Gastroesophageal sphincter (tissue), 4 donors: ENCODE data around the gene C1QL4. TPM values are rescaled to one million over a fixed set of nuclear protein-coding genes. Genes with fewer than 3 reads are reported as not detected.
A peak's percentile ranks its signal among the peaks of the same experiment; 100 is the strongest.

Experiments
- ATAC-seq: fragments of 150-250 bp; one replicate; pipeline ENCODE4 v1.9.1; 2016; ENCODE audit warnings: mild to moderate bottlenecking, moderate library complexity
- H3K27ac ChIP-seq, 4 donors: fragments of 200-600 bp; sonication (generic) in 3 of 4; 1 replicate in 3 of 4; 2 replicates in 1 of 4; pipeline ENCODE4 v1.5.1; 2016 to 2019
- H3K27me3 ChIP-seq: fragments of 200-600 bp; sonication (generic); one replicate; pipeline ENCODE4 v1.5.1; 2019
- H3K36me3 ChIP-seq, 2 donors: fragments of 200-600 bp; sonication (generic); one replicate each; pipeline ENCODE4 v1.5.1; 2019; ENCODE audit warnings: control low read depth in 1 of 2
- H3K4me1 ChIP-seq, 3 donors: fragments of 200-600 bp; sonication (generic); 1 replicate in 2 of 3; 2 replicates in 1 of 3; pipeline ENCODE4 v1.5.1; 2016 to 2019; ENCODE audit warnings: control low read depth in 2 of 3
- H3K4me3 ChIP-seq, 2 donors: fragments of 200-600 bp; sonication (generic); one replicate each; pipeline ENCODE4 v1.5.1; 2019; ENCODE audit warnings: mild to moderate bottlenecking in 1 of 2, moderate library complexity in 1 of 2
- H3K9me3 ChIP-seq, 3 donors: fragments of 200-600 bp; sonication (generic); one replicate each; pipeline ENCODE4 v1.5.1; 2017 to 2019; ENCODE audit warnings: control low read depth in 2 of 3
- EP300 ChIP-seq: sonication (generic); formaldehyde crosslinking; IDR thresholded peaks from one replicate; pipeline ENCODE4 v1.6.1; 2017; ENCODE audit warnings: antibody characterized with exemption, mild to moderate bottlenecking
- POLR2A ChIP-seq, 2 donors: fragments of 450-650 bp; IDR thresholded peaks; one replicate each; pipeline ENCODE4 v1.6.1; 2017; ENCODE audit warnings: antibody characterized with exemption in 2 of 2, mild to moderate bottlenecking in 2 of 2, moderate library complexity in 1 of 2
- POLR2AphosphoS5 ChIP-seq: sonication (generic); formaldehyde crosslinking; IDR thresholded peaks from one replicate; pipeline ENCODE4 v1.6.1; 2017; ENCODE audit warnings: antibody characterized with exemption
- WGBS, 2 donors: methylation state at CpG; one replicate each; pipeline ENCODE4 v1.1.5; 2018; ENCODE audit warnings: low coverage in 1 of 2; 5-methylcytosine and 5-hydroxymethylcytosine counted together
- total RNA-seq, 4 donors: library from RNA; depleted of rRNA; stranded (reverse); fragments of >200 nt; gene quantifications; one replicate each; pipeline ENCODE4 v1.1.0, GENCODE V29; 2016
- TF ChIP-seq, protein P1 (sequence below), 4 experiments: fragments of 200-600 bp in 2 of 4; fragments of 450-650 bp in 2 of 4; sonication (generic) in 1 of 4; IDR thresholded peaks; one replicate each; pipeline ENCODE4 v1.5.1; 2017 to 2019; ENCODE audit warnings: antibody characterized with exemption in 4 of 4, mild to moderate bottlenecking in 2 of 4, moderate library complexity in 2 of 4

The C1QL4 gene
- total RNA-seq, 4 donors from 2014 or later = not detected

DNA sequence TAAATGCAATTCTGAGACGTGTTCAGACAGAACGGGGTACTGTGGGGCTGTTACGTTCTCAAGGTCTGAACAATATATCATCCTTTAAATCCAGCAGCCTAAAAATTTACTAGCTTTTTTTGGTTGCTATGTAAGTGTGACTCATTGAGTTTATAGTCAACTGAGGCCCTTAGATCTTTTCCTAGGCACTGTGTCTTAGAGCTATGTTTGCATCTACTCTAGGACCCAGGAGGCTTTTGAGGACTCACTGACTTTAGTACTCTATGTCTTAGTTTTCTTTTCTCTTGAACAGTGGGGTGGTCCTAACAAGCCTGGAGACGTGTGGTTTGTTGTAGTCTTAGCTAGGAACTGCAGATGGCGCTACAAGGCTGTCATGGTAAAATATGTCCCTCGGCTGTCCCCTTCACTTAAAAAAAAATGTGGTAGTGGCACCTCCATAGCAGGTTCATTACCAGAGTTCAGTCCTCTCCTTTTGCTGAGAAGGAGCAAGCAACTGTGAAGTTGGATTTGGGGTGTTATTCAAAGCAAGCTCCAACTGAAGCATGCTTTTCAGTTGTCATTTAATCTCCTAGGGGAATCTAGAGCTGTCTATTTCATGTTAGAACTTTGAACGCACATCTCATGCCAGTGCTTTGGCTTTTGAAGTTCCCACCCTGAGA, 21.6 kb upstream of the C1QL4 start:
- WGBS, 2 donors = 9 to 17% methylated on average over 7 of the region's 7 CpGs
- peak; percentile 67 for ATAC-seq
- no peak overlapping the region for H3K27ac ChIP-seq

DNA sequence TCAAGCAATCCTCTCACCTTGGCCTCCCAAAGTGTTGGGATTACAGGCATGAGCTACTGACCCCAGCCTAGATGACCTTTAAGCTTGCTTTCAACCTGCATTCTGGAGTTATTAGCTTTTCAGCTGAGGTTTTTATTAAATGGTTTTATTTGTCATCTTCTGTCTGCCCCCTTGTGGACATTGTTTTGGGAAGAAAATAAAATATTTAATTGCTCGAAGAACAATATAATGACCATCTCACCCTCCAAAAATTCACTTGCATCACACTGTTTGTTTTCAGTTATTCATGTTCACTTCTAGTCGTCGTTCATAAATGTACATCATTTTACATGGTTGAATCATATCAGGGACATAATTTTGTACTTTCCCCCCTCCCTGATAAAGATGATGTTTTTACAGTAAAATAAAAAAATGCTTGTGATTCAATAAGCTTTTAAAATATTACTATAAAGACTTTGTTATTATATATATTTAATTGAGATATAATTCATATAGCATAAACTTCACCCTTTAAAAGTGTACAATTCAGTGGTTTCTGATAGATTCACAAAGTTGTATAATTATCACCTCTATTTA, 20.2 kb upstream of the C1QL4 start:
- Histone ChIP-seq H3K27me3 (peaks cover 52% of the 10 kb centered on the region), H3K4me1 (peaks cover 0 to 7% (median 0%) of the 10 kb centered on the region in 3 donors), H3K27ac (no peak overlapping the region), H3K36me3 (no peaks in the 10 kb centered on the region), H3K9me3 (no peaks in the 10 kb centered on the region), H3K4me3 (no peak overlapping the region)
- WGBS, 2 donors = 12 to 19% methylated on average over 3 of the region's 3 CpGs
- ATAC-seq = no peak
- TF ChIP-seq POLR2A (IDR thresholded peaks at IDR 0.05) = no peak
- no peak for TF ChIP-seq EP300
- TF ChIP-seq, protein P1, sequence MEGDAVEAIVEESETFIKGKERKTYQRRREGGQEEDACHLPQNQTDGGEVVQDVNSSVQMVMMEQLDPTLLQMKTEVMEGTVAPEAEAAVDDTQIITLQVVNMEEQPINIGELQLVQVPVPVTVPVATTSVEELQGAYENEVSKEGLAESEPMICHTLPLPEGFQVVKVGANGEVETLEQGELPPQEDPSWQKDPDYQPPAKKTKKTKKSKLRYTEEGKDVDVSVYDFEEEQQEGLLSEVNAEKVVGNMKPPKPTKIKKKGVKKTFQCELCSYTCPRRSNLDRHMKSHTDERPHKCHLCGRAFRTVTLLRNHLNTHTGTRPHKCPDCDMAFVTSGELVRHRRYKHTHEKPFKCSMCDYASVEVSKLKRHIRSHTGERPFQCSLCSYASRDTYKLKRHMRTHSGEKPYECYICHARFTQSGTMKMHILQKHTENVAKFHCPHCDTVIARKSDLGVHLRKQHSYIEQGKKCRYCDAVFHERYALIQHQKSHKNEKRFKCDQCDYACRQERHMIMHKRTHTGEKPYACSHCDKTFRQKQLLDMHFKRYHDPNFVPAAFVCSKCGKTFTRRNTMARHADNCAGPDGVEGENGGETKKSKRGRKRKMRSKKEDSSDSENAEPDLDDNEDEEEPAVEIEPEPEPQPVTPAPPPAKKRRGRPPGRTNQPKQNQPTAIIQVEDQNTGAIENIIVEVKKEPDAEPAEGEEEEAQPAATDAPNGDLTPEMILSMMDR (IDR thresholded peaks at IDR 0.05) = peak in 3 of 4 experiments; percentile 24 to 34 (median 34)
- no peak for TF ChIP-seq POLR2AphosphoS5

More for the DNA sequence above, 21.6 kb upstream of the C1QL4 start:
- H3K4me1 ChIP-seq = peaks cover 0 to 7% (median 0%) of the 10 kb centered on the region in 3 donors
- peaks cover 39% of the 10 kb centered on the region for H3K27me3 ChIP-seq
- no peaks in the 10 kb centered on the region for H3K9me3 ChIP-seq
- no peaks in the 10 kb centered on the region for H3K36me3 ChIP-seq
- no peak overlapping the region for H3K4me3 ChIP-seq
- no peak for TF ChIP-seq POLR2AphosphoS5
- TF ChIP-seq, protein P1 (IDR thresholded peaks at IDR 0.05) = peak; percentile 48 to 82 (median 63)

DNA sequence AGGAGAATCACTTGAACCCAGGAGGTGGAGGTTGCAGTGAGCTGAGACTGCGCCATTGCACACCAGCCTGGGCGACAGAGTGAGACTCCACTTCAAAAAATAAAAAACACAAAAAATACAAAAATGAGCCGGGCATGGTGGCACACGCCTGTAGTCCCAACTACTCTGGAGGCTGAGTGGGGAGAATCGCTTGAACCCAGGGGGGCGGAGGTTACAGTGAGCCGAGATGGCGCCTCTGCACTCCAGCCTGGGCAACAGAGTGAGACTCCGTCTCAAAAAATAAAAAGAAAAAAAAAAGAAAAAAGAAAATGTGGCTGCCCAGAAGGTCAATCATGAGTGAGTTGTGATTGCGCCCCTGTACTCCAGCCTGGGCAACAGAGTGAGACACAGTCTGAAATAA, 18.9 kb upstream of the C1QL4 start:
- Histone ChIP-seq H3K36me3 (no peaks in the 10 kb centered on the region), H3K27me3 (peaks cover 63% of the 10 kb centered on the region), H3K9me3 (no peaks in the 10 kb centered on the region), H3K27ac (no peak overlapping the region), H3K4me3 (no peak overlapping the region), H3K4me1 (peaks cover 0 to 7% (median 0%) of the 10 kb centered on the region in 3 donors)
- TF ChIP-seq, protein P1 (IDR thresholded peaks at IDR 0.05) = no peak
- TF ChIP-seq EP300 (no peak), POLR2A (IDR thresholded peaks at IDR 0.05) (no peak), POLR2AphosphoS5 (no peak)
- ATAC-seq = no peak
- 96 to 100% methylated on average over 1 to 4 of the region's 10 CpGs for WGBS, 2 donors

DNA sequence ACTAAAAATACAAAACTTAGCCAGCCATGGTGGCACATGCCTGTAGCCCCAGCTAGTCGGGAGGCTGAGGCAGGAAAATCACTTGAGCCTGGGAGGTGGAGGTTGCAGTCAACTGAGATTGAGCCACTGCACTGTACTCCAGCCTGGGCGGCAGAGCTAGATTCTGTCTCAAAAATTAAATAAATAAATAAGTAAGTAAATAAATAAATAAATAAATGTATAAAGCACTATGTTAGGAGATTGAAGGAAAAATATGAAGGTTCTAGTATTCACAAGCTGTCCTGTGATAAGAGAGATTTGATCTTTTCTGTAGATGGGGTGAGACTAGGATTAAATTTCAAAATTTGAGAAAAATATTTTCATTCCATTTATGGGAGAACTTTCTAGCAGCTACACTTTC, 15.4 kb upstream of the C1QL4 start:
- H3K4me3 ChIP-seq = no peak overlapping the region
- WGBS, 2 donors = 78 to 80% methylated on average over 1 to 2 of the region's 2 CpGs
- no peak for TF ChIP-seq EP300
- TF ChIP-seq POLR2AphosphoS5 = no peak
- TF ChIP-seq POLR2A (IDR thresholded peaks at IDR 0.05) = no peak
- TF ChIP-seq, protein P1 (IDR thresholded peaks at IDR 0.05) = no peak
- no peaks in the 10 kb centered on the region for H3K36me3 ChIP-seq
- ATAC-seq = no peak
- no peak overlapping the region for H3K27ac ChIP-seq
- H3K9me3 ChIP-seq = no peaks in the 10 kb centered on the region
- peaks cover 80% of the 10 kb centered on the region for H3K27me3 ChIP-seq
- peaks cover 1 to 10% (median 7%) of the 10 kb centered on the region in 3 donors for H3K4me1 ChIP-seq

DNA sequence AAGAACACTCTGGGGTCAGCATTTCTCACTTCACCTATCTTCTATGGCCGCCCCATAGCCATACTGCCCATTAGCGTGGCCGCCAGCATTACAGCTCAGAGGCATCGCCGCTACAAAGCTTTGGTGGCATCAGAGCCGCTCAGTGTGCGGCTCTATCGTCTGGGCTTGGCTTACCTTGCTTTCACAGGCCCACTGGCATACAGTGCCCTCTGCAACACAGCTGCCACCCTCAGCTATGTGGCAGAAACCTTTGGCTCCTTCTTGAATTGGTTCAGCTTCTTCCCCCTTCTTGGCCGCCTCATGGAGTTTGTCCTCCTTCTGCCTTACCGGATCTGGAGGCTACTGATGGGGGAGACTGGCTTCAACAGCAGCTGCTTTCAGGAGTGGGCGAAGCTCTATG, 12.3 kb upstream of the C1QL4 start:
- peaks cover 15 to 38% (median 32%) of the 10 kb centered on the region in 3 donors for H3K4me1 ChIP-seq
- no peak overlapping the region for H3K4me3 ChIP-seq
- WGBS, 2 donors = 93% methylated on average over 11 of the region's 11 CpGs; no CpG with 5 or more reads in 1 of the 2 donors
- no peaks in the 10 kb centered on the region for H3K9me3 ChIP-seq
- no peak for TF ChIP-seq EP300
- no peak for TF ChIP-seq POLR2AphosphoS5
- TF ChIP-seq POLR2A (IDR thresholded peaks at IDR 0.05) = no peak
- no peaks in the 10 kb centered on the region for H3K36me3 ChIP-seq
- no peak for ATAC-seq
- H3K27ac ChIP-seq = no peak overlapping the region
- H3K27me3 ChIP-seq = peaks cover 97% of the 10 kb centered on the region
